ENCODE results near the gene OR51I2.

DNA sequence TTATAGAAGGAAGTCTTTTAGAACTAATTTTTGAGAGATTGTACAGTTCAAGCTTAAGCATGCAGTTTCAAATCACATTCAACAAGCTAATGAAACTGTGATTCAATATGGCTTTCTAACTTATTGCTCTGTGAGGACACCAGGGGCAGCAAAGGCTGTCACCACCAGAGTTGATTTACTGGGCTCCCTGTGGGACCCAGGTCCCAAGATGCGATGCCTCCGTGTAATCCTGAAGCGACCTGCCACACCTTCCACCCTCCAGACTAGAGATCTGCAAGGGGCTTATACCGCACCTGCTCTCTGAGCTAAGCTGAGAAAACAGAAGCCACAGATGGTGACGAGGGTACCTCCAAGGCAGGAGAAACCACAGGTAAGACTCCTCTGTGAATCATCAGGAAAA lies 28.1 kb upstream of the OR51I2 start:
- TF ChIP-seq, protein P1, sequence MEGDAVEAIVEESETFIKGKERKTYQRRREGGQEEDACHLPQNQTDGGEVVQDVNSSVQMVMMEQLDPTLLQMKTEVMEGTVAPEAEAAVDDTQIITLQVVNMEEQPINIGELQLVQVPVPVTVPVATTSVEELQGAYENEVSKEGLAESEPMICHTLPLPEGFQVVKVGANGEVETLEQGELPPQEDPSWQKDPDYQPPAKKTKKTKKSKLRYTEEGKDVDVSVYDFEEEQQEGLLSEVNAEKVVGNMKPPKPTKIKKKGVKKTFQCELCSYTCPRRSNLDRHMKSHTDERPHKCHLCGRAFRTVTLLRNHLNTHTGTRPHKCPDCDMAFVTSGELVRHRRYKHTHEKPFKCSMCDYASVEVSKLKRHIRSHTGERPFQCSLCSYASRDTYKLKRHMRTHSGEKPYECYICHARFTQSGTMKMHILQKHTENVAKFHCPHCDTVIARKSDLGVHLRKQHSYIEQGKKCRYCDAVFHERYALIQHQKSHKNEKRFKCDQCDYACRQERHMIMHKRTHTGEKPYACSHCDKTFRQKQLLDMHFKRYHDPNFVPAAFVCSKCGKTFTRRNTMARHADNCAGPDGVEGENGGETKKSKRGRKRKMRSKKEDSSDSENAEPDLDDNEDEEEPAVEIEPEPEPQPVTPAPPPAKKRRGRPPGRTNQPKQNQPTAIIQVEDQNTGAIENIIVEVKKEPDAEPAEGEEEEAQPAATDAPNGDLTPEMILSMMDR (conservative IDR thresholded peaks at IDR 0.05): no peak
- no peak for TF ChIP-seq EZH2 (IDR thresholded peaks at IDR 0.05; ENCODE audit: low read depth)
